ENCODE data around the gene PLCB1.
"Not testable (repeated sequence)": the region's sequence is repeated elsewhere in the genome, so short reads cannot be mapped to it uniquely, and the experiment has no call there.

Gene PLCB1

GRCh38 chr20:8131598-8132483, at the start of gene PLCB1:
Gene PLCB1, plus strand, starts transcription at chr20:8132266. Its CDS starts 386 bp downstream, at chr20:8132652.
- peak; percentile 94 for DNase-seq

GRCh38 chr20:8082989-8083388, 49.1 kb upstream of the PLCB1 start:
- peak; percentile 1 for DNase-seq

- DNase-seq, result no peak
These were observed 42.4 kb upstream of the PLCB1 start for GRCh38 chr20:8089668-8090067.

- no peak for DNase-seq
These were observed 37.6 kb upstream of the PLCB1 start for GRCh38 chr20:8094415-8094818.

- no peak for DNase-seq
These were observed 37.2 kb upstream of the PLCB1 start for GRCh38 chr20:8094850-8095249.

GRCh38 chr20:8095648-8096572, 36.2 kb upstream of the PLCB1 start:
- DNase-seq, result no peak

GRCh38 chr20:8097307-8097706, 34.8 kb upstream of the PLCB1 start:
- no peak for DNase-seq

GRCh38 chr20:8104252-8104651, 27.8 kb upstream of the PLCB1 start:
- no peak for DNase-seq

GRCh38 chr20:8114612-8115011, 17.5 kb upstream of the PLCB1 start:
- not testable (repeated sequence) for DNase-seq

- DNase-seq, result no peak
These were observed 16.6 kb upstream of the PLCB1 start for GRCh38 chr20:8115436-8115835.

GRCh38 chr20:8116067-8116811, 15.8 kb upstream of the PLCB1 start:
- DNase-seq, result peak; percentile 54

GRCh38 chr20:8117636-8118035, 14.4 kb upstream of the PLCB1 start:
- no peak for DNase-seq

GRCh38 chr20:8118039-8118438, 14.0 kb upstream of the PLCB1 start:
- no peak for DNase-seq

GRCh38 chr20:8118760-8119159, 13.3 kb upstream of the PLCB1 start:
- DNase-seq, result no peak

GRCh38 chr20:8121666-8122065, 10.4 kb upstream of the PLCB1 start:
- DNase-seq, result no peak

GRCh38 chr20:8124639-8125038, 7.4 kb upstream of the PLCB1 start:
- no peak for DNase-seq

GRCh38 chr20:8126181-8126580, 5.9 kb upstream of the PLCB1 start:
- DNase-seq, result no peak

GRCh38 chr20:8126841-8127378, 5.2 kb upstream of the PLCB1 start:
- DNase-seq, result no peak

- DNase-seq, result no peak
These were observed 4.4 kb upstream of the PLCB1 start for GRCh38 chr20:8127553-8128255.

- no peak for DNase-seq
These were observed 3.6 kb upstream of the PLCB1 start for GRCh38 chr20:8128291-8129060.

Measured in retina (tissue), 1 donor.